ENCODE results near the gene FAT1.

Gene FAT1

DNA sequence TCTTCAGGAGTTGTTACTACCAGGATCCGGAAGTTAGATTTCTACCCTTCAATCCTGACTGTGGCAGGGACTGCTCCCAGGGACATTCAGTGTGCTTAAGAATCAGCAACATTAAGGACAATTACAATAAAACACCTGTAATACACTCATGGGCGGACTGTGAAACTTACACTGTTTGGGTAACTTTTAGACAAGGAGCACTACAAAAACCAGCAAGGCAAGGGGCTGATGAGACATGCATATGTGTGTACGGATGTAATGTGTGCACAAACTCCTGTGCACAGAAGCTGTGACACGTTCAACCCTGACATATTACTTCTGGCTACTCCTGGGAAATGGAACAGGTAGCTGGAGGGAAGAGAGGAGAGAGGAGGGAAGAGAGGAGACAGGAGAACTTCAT is 75.8 kb downstream of the FAT1 start:
- DNase-seq, result no peak

GRCh38 chr4:186644737-186645261 is 78.9 kb downstream of the FAT1 start:
- DNase-seq, result no peak

DNA sequence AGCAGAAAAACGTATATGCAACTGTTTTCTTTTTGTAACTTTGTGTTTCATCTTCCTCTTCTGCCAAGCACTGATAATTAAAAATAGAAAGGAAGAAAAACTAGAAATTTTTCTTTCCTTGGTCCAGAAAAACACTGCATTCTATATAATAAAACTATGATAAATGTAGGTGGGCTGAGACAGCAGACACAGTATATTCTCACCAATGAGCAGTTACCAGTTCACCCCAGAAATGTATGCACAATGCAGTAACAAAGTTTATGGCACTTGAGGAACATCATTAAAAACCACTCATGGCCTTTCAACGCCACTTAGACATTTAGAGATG is 79.4 kb downstream of the FAT1 start:
- DNase-seq, result no peak

GRCh38 chr4:186643501-186644310 is 80.0 kb downstream of the FAT1 start:
- no peak for DNase-seq

DNA sequence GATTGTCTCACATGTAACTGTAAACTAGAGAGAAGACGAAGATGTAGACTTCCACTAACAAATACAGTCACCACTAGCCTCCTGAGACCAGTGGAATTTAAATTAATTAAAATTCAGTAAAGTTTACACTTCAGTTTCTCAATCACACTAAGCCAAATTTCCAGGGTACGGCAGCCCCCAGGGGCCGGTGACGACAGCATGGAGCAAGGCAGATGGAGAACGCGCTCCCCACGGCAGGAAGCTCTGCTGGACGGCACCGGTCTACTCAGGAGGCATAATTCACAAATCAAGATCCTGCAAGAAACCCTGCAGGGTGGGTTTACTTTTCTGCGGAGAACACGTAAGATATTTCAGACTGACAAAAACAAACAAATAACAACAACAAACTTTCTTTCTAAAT is 80.7 kb downstream of the FAT1 start:
- DNase-seq, result no peak

- DNase-seq, result no peak
Observed at GRCh38 chr4:186642530-186642929, 81.1 kb downstream of the FAT1 start.

GRCh38 chr4:186634591-186635128 is 89.0 kb downstream of the FAT1 start:
- no peak for DNase-seq

GRCh38 chr4:186633844-186634243 is 89.8 kb downstream of the FAT1 start:
- DNase-seq, result no peak

GRCh38 chr4:186630128-186630527 is 93.5 kb downstream of the FAT1 start:
- DNase-seq, result no peak

DNA sequence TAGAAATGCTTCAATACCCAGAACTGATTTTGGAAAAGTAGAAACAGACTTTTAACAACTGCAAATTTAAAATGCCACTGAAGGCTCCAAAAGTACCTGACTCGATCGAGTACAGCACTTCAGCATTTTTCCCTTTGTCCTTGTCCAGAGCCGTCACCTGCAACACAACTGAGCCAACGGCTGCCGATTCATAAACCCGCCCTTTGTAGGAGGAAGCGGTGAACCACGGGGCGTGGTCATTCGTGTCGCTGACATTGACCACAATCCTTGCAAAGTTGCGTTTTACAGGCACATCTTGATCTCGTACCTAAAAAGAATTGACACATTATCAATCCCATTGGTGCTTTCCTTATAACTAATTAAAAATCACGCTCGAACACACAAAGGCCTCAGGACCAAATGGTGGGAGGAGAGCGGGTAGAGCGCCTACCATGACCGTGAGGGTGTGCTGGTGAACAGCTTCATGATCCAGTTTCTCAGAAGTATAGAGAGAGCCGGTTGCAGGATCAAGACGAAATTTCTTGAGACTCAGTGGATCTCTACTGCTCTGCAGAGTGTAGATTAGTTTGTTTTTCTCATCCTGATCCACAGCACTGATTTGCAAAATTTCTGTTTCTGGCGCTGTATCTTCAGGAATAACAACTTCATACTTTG is 95.5 kb downstream of the FAT1 start:
- DNase-seq, result no peak

DNA sequence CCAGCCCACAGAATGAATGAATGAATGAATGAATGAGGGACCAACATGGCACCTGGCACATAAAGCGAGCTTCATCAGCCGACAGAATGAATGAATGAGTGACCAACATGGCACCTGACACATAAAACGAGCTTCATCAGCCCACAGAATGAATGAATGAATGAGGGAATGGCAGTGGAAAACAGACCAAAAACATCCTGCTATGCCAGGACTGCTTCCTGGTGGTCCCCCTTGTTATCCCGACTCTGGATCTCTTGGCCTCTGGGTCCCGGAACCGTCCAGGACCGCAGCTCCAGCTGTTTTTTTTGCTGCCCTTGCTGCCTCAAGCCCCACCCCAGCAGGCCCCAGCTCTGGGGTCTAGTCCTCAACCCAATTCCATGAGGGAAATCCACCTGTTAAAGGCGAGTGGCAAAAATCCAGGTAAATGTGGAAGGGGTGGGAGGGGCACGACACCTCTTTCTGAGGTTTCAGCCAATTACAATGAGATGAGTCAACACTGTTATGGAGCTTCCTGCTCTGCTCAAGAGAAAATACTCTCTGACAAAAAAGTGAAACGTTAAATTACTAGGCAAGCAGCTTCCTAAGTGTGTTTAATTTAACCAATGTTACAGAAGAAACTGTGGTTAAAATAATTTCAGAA is 96.3 kb downstream of the FAT1 start:
- DNase-seq, result no peak

GRCh38 chr4:186624951-186625350 is 98.7 kb downstream of the FAT1 start:
- DNase-seq, result no peak

- DNase-seq, result no peak
Observed at GRCh38 chr4:186623546-186623945, 100.1 kb downstream of the FAT1 start.

- DNase-seq, result no peak
Observed at GRCh38 chr4:186622788-186623464, 100.7 kb downstream of the FAT1 start.

DNA sequence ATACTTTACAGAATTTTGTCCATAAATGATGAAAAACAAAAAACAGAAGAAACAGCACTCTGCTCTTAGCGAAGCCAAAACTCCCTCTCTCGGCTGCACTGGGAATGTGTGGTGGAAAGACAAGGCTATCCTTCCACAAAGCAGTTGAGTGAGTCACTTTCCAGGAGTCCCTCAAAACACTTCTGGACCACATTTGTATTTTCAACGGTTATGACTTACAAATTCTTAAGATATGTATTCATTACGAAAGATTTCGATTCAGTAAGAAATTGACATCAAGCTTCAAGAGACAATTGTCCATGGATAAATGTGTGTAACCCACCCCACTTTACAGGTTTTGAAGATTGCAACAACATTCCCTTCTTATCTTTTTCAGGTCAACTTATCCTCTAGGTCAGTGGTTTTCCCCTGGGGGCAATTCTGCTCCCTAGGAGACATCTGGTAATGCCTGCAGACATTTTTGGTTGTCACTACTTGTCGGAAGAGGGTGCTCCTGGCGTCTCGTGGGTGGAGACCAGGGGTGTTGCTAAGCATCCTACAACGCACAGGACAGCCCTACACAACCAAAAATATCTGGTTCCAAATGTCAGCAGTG is 101.6 kb downstream of the FAT1 start:
- no peak for DNase-seq

DNA sequence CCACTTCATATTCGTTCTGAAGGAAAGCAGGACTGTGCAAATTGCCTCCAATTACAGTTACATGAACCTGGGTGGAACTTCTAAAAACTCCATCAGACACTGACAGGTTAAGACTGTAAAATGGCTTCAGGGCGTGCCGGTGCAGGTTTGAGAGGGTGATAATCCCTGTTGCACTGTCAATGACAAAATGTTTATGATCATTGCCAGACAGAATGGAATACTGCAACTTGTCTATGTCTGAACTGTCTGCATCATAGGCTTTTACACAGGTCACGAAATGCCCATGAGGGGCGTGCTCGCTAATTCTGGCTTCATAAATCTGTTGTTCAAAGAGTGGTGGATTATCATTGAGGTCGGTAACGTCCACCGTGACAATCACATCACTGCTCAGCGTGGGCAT is 104.6 kb downstream of the FAT1 start:
- no peak for DNase-seq

DNA sequence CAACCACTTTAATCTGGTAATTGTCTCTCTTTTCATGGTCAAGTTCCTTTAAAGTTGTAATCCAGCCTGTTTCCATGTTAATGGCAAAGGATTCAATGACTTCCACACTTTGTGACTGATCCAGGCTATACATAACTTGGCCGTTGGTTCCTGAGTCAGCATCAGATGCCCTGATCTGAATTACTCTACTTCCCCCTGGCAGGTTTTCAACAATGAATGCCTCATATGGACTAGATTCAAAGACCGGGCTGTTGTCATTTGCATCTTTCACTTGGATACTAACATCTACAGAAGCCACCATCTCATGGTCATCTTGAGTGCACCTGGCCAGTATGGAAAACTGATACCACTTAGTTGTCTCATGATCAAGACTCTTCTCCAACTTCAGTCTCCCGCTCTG is 105.7 kb downstream of the FAT1 start:
- no peak for DNase-seq

DNA sequence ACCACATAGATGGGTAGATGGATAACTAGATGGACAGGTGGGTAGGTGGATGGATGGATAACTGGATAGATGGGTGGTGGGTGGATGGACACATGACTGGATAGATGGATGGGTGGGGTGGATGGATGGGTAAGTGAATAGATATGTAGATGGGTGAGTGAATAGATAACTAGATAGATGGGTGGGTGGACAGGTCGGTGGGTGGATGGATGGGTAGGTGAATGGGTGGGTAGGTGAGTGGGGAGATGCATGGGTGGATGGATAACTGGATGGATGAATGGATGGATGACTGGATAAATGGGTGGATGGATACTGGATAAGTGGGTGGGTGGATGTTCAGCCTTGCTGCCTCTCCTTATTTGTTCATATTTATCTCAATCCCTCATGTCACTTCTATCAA is 116.2 kb downstream of the FAT1 start:
- DNase-seq, result no peak

DNA sequence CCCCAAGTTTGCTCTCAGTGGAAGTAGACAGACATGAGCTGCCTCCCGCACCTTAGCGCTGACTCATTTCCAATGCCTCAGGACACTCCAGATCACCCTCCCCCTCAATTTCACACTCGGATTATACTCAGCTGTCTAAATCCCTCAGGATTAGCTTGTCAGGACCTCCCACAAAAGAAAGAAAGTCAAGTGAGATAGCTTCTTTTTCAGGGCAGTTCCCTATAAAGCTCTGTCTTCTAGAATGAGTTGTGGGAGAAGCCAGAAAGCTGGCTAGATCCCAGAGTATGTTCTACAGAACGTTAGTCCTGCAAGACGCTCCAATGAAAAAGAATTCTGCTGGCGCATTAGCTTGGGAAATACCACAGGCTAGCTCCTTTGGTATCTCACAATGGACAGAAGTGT is 117.1 kb downstream of the FAT1 start:
- DNase-seq, result no peak

- no peak for DNase-seq
Observed at GRCh38 chr4:186605261-186605865, 118.3 kb downstream of the FAT1 start.

DNA sequence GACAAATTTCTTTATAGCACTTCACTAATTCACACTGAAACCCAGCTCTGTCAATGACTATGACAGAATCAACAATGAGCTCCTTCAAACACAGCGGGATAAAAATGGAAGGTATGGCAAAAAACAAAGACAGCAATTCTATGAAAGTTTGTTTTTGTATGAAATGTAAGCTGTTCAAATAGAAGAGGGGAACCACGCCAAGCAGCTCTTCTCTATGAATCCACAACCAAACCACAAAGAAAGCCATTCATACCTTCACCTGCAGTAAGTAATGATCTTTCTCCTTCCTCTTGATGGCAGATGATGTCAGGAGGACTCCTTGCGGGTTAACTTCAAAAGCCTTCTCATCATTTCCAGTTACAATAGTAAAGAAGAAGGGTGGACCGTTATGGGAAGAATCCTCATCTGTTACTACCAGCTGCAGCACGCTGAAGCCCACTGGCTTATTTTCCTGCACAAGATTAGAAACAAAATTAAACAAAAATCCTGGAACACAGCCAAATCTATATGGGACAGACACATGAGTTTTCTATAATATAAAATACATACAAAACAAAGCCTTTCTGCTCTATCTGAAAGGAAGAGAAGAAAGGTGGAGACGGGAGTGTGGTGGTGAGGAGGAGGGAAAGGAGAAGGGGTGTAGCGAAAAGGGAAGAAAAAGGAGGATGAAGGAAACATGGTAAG is 119.4 kb downstream of the FAT1 start:
- DNase-seq, result no peak

GRCh38 chr4:186602978-186603377 is 120.7 kb downstream of the FAT1 start:
- no peak for DNase-seq

Measured in activated CD4-positive, alpha-beta T cell treated with anti-CD3 and anti-CD28 coated beads for 1 hour (primary cell).